ENCODE data around the gene SLK.

GRCh38 chr10:103917302-103918052 is 49.5 kb upstream of the SLK start:
- TF ChIP-seq, protein P1, sequence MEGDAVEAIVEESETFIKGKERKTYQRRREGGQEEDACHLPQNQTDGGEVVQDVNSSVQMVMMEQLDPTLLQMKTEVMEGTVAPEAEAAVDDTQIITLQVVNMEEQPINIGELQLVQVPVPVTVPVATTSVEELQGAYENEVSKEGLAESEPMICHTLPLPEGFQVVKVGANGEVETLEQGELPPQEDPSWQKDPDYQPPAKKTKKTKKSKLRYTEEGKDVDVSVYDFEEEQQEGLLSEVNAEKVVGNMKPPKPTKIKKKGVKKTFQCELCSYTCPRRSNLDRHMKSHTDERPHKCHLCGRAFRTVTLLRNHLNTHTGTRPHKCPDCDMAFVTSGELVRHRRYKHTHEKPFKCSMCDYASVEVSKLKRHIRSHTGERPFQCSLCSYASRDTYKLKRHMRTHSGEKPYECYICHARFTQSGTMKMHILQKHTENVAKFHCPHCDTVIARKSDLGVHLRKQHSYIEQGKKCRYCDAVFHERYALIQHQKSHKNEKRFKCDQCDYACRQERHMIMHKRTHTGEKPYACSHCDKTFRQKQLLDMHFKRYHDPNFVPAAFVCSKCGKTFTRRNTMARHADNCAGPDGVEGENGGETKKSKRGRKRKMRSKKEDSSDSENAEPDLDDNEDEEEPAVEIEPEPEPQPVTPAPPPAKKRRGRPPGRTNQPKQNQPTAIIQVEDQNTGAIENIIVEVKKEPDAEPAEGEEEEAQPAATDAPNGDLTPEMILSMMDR (IDR thresholded peaks at IDR 0.05): no peak
- no peak for TF ChIP-seq POLR2A (IDR thresholded peaks at IDR 0.05)

Measured in thyroid gland (tissue), 4 donors.